Measurements from ENCODE around the gene CCL27.

DNA sequence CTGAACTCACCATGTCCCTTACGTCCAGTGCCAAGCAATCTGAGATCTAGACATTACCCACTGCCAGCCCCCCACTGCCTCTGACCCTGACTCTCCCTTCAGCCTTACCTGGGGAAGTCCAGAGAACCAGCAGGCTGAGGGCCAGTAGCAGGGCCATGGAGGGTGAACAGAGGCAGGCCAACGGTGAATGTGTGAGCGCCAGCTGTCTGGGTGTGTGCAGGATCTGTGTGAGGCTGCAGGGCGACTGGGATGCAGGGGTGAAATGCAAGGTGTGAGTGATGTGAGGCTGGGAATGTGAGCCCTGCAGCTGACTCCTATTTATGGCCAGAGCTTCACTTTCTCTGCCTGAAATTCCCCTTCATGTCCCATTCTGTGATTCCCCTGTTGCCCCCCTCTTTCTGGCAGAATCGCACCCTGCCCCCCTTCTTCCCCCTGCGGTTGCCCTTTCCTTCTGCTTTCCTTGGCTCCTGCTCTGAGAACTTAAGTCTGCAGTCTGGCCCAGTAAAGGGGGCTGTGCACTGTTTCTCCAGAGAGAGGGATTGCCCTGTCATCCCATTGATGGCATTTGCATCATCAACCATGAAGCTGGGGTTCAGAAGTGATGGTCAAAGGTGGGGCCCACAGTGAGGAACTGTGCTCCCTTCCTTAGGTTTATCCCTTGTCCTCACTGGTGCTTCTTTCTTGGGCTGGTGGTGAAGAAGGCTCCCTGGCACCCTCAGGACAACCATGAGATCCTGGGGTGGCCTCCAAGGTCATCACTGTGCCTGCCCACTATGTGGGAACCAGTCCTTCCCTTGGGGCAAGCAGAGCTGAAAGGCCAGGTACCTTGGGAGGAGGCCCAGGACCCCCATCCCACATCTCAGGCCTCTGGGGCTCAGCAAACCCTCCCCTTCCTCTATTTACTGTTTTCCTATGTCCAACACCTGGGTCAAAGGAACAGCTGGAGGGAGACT is 28.8 kb upstream of the CCL27 start, which contains the start of gene CCL19:
- no peak for TF ChIP-seq EP300 (IDR thresholded peaks at IDR 0.05)
- TF ChIP-seq, protein P1, sequence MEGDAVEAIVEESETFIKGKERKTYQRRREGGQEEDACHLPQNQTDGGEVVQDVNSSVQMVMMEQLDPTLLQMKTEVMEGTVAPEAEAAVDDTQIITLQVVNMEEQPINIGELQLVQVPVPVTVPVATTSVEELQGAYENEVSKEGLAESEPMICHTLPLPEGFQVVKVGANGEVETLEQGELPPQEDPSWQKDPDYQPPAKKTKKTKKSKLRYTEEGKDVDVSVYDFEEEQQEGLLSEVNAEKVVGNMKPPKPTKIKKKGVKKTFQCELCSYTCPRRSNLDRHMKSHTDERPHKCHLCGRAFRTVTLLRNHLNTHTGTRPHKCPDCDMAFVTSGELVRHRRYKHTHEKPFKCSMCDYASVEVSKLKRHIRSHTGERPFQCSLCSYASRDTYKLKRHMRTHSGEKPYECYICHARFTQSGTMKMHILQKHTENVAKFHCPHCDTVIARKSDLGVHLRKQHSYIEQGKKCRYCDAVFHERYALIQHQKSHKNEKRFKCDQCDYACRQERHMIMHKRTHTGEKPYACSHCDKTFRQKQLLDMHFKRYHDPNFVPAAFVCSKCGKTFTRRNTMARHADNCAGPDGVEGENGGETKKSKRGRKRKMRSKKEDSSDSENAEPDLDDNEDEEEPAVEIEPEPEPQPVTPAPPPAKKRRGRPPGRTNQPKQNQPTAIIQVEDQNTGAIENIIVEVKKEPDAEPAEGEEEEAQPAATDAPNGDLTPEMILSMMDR (IDR thresholded peaks at IDR 0.05), result no peak

Measured in upper lobe of left lung (tissue), 4 donors.